GM21825 (cell line): Measurements from ENCODE around the gene MEIS2.

Experiments used
- ATAC-seq: cut with Tn5 transposase; IDR thresholded peaks from one replicate; pipeline ENCODE4 v1.9.1; 2021; ENCODE audit warnings: mild to moderate bottlenecking, moderate library complexity; ENCODE audit not compliant: unreplicated experiment

The MEIS2 gene

GRCh38 chr15:37100109-37100965 is at the start of gene MEIS2:
MEIS2 (minus strand) TSS chr15:37100549; CDS start chr15:37099466, 1,083 bp downstream.
- ATAC-seq, result no peak

- ATAC-seq, result no peak
Observed at GRCh38 chr15:37149146-37149545, 48.8 kb upstream of the MEIS2 start.

- no peak for ATAC-seq
Observed at GRCh38 chr15:37148714-37149113, 48.4 kb upstream of the MEIS2 start.

- ATAC-seq, result no peak
Observed at GRCh38 chr15:37143351-37143750, 43.0 kb upstream of the MEIS2 start.

GRCh38 chr15:37142371-37142770 is 42.0 kb upstream of the MEIS2 start:
- no peak for ATAC-seq

GRCh38 chr15:37140531-37141058 is 40.2 kb upstream of the MEIS2 start:
- no peak for ATAC-seq

- ATAC-seq, result no peak
Observed at GRCh38 chr15:37138591-37139215, 38.4 kb upstream of the MEIS2 start.

- no peak for ATAC-seq
Observed at GRCh38 chr15:37137221-37137620, 36.9 kb upstream of the MEIS2 start.

- no peak for ATAC-seq
Observed at GRCh38 chr15:37136666-37137065, 36.3 kb upstream of the MEIS2 start.

GRCh38 chr15:37135225-37135624 is 34.9 kb upstream of the MEIS2 start:
- no peak for ATAC-seq

GRCh38 chr15:37134699-37135131 is 34.4 kb upstream of the MEIS2 start:
- ATAC-seq, result no peak

- ATAC-seq, result no peak
Observed at GRCh38 chr15:37134244-37134643, 33.9 kb upstream of the MEIS2 start.

- no peak for ATAC-seq
Observed at GRCh38 chr15:37133602-37134001, 33.3 kb upstream of the MEIS2 start.

GRCh38 chr15:37132826-37133417 is 32.6 kb upstream of the MEIS2 start:
- no peak for ATAC-seq

GRCh38 chr15:37131621-37132020 is 31.3 kb upstream of the MEIS2 start:
- ATAC-seq, result no peak

- no peak for ATAC-seq
Observed at GRCh38 chr15:37130356-37130755, 30.0 kb upstream of the MEIS2 start.

- ATAC-seq, result no peak
Observed at GRCh38 chr15:37125143-37125542, 24.8 kb upstream of the MEIS2 start.

- no peak for ATAC-seq
Observed at GRCh38 chr15:37124331-37124730, 24.0 kb upstream of the MEIS2 start.

GRCh38 chr15:37122703-37123102 is 22.4 kb upstream of the MEIS2 start:
- no peak for ATAC-seq

- ATAC-seq, result no peak
Observed at GRCh38 chr15:37121492-37121891, 21.1 kb upstream of the MEIS2 start.

- no peak for ATAC-seq
Observed at GRCh38 chr15:37117030-37117429, 16.7 kb upstream of the MEIS2 start.

- ATAC-seq, result no peak
Observed at GRCh38 chr15:37115538-37115937, 15.2 kb upstream of the MEIS2 start.
